Measurements from ENCODE around the gene HSPB8. TPM values are rescaled to one million over a fixed set of nuclear protein-coding genes. Genes with fewer than 3 reads are reported as not detected.

HSPB8 gene
- total RNA-seq (2014; rRNA removed): 10.9 and 11.4 TPM in 2 replicates
- polyA plus RNA-seq (2012): 13.4 TPM

GRCh38 chr12:119178544-119179334 lies at the start of gene HSPB8:
TSS of gene HSPB8 (plus strand) at chr12:119178931. CDS start at chr12:119179313, 382 bp downstream.
- DNase-seq (ENCODE audit: low read depth): peak; percentile 89

- no peak for DNase-seq (ENCODE audit: low read depth)
Measured at GRCh38 chr12:119129827-119130434, 48.8 kb upstream of the HSPB8 start.

- no peak for DNase-seq (ENCODE audit: low read depth)
Measured at GRCh38 chr12:119130523-119130922, 48.2 kb upstream of the HSPB8 start.

GRCh38 chr12:119134284-119135072 lies 44.3 kb upstream of the HSPB8 start:
- DNase-seq (ENCODE audit: low read depth): no peak

- DNase-seq (ENCODE audit: low read depth): no peak
Measured at GRCh38 chr12:119136811-119137410, 41.8 kb upstream of the HSPB8 start.

GRCh38 chr12:119139448-119139847 lies 39.3 kb upstream of the HSPB8 start:
- DNase-seq (ENCODE audit: low read depth): no peak

GRCh38 chr12:119145367-119145766 lies 33.4 kb upstream of the HSPB8 start:
- DNase-seq (ENCODE audit: low read depth): no peak

GRCh38 chr12:119147847-119148448 lies 30.8 kb upstream of the HSPB8 start:
- DNase-seq (ENCODE audit: low read depth): no peak

- no peak for DNase-seq (ENCODE audit: low read depth)
Measured at GRCh38 chr12:119149270-119149669, 29.5 kb upstream of the HSPB8 start.

- no peak for DNase-seq (ENCODE audit: low read depth)
Measured at GRCh38 chr12:119151445-119152026, 27.2 kb upstream of the HSPB8 start.

- DNase-seq (ENCODE audit: low read depth): no peak
Measured at GRCh38 chr12:119153477-119154434, 25.0 kb upstream of the HSPB8 start.

- no peak for DNase-seq (ENCODE audit: low read depth)
Measured at GRCh38 chr12:119154435-119154818, 24.3 kb upstream of the HSPB8 start.

GRCh38 chr12:119156401-119157044 lies 22.2 kb upstream of the HSPB8 start:
- no peak for DNase-seq (ENCODE audit: low read depth)

- no peak for DNase-seq (ENCODE audit: low read depth)
Measured at GRCh38 chr12:119157528-119157927, 21.2 kb upstream of the HSPB8 start.

GRCh38 chr12:119157978-119158377 lies 20.8 kb upstream of the HSPB8 start:
- DNase-seq (ENCODE audit: low read depth): no peak

GRCh38 chr12:119158402-119158801 lies 20.3 kb upstream of the HSPB8 start:
- DNase-seq (ENCODE audit: low read depth): no peak

- no peak for DNase-seq (ENCODE audit: low read depth)
Measured at GRCh38 chr12:119159844-119160243, 18.9 kb upstream of the HSPB8 start.

GRCh38 chr12:119167902-119168301 lies 10.8 kb upstream of the HSPB8 start:
- DNase-seq (ENCODE audit: low read depth): no peak

- no peak for DNase-seq (ENCODE audit: low read depth)
Measured at GRCh38 chr12:119168721-119169120, 10.0 kb upstream of the HSPB8 start.

Measured in LHCN-M2 (cell line).